Measurements from ENCODE around the gene TMEM243.
"Not testable (repeated sequence)": the region's sequence is repeated elsewhere in the genome, so short reads cannot be mapped to it uniquely, and the experiment has no call there.

- not testable (repeated sequence) for TF ChIP-seq EP300 (IDR thresholded peaks at IDR 0.05; ENCODE audit: low read depth); POLR2AphosphoS5 (IDR thresholded peaks at IDR 0.05)
Observed at GRCh38 chr7:87245671-87246070, 26.1 kb upstream of the TMEM243 start.

Measured in transverse colon (tissue), 3 donors.